Measurements from ENCODE around the gene PRSS38.

Gene PRSS38

GRCh38 chr1:227780101-227781044 is 35.1 kb upstream of the PRSS38 start:
- Histone ChIP-seq H3K9ac (ENCODE audit: low read length) (no peak overlapping the region), H3K36me3 (ENCODE audit: insufficient read depth, low read length) (peaks cover 13% of the 10 kb centered on the region), H3K4me3 (ENCODE audit: low read depth in 1 of 2, low read length in 2 of 2) (no peak overlapping the region), H3K27ac (ENCODE audit: low read depth, low read length) (no peak overlapping the region), H3K4me1 (ENCODE audit: insufficient read depth, low read length) (peaks cover 4% of the 10 kb centered on the region), H3K9me3 (ENCODE audit: low read length) (no peaks in the 10 kb centered on the region), H3K27me3 (ENCODE audit: control insufficient read depth in 1 of 2, insufficient read depth in 2 of 2, low read length in 2 of 2) (no peaks in the 10 kb centered on the region)

GRCh38 chr1:227781314-227781930 is 34.1 kb upstream of the PRSS38 start:
- Histone ChIP-seq H3K27me3 (ENCODE audit: control insufficient read depth in 1 of 2, insufficient read depth in 2 of 2, low read length in 2 of 2) (no peaks in the 10 kb centered on the region), H3K9me3 (ENCODE audit: low read length) (no peaks in the 10 kb centered on the region), H3K4me1 (ENCODE audit: insufficient read depth, low read length) (peaks cover 3% of the 10 kb centered on the region), H3K27ac (ENCODE audit: low read depth, low read length) (no peak overlapping the region), H3K36me3 (ENCODE audit: insufficient read depth, low read length) (peaks cover 13% of the 10 kb centered on the region), H3K9ac (ENCODE audit: low read length) (no peak overlapping the region), H3K4me3 (ENCODE audit: low read depth in 1 of 2, low read length in 2 of 2) (no peak overlapping the region)

GRCh38 chr1:227782226-227782625 is 33.2 kb upstream of the PRSS38 start:
- no peak overlapping the region for H3K27ac ChIP-seq (ENCODE audit: low read depth, low read length)
- peaks cover 11% of the 10 kb centered on the region for H3K4me1 ChIP-seq (ENCODE audit: insufficient read depth, low read length)
- H3K9me3 ChIP-seq (ENCODE audit: low read length): no peaks in the 10 kb centered on the region
- H3K9ac ChIP-seq (ENCODE audit: low read length): no peak overlapping the region
- no peaks in the 10 kb centered on the region for H3K27me3 ChIP-seq (ENCODE audit: control insufficient read depth in 1 of 2, insufficient read depth in 2 of 2, low read length in 2 of 2)
- peaks cover 13% of the 10 kb centered on the region for H3K36me3 ChIP-seq (ENCODE audit: insufficient read depth, low read length)
- H3K4me3 ChIP-seq (ENCODE audit: low read depth in 1 of 2, low read length in 2 of 2): no peak overlapping the region

- Histone ChIP-seq H3K27ac (ENCODE audit: low read depth, low read length) (no peak overlapping the region), H3K9me3 (ENCODE audit: low read length) (no peaks in the 10 kb centered on the region), H3K9ac (ENCODE audit: low read length) (no peak overlapping the region), H3K4me3 (ENCODE audit: low read depth in 1 of 2, low read length in 2 of 2) (no peak overlapping the region), H3K4me1 (ENCODE audit: insufficient read depth, low read length) (peaks cover 17% of the 10 kb centered on the region), H3K27me3 (ENCODE audit: control insufficient read depth in 1 of 2, insufficient read depth in 2 of 2, low read length in 2 of 2) (no peaks in the 10 kb centered on the region), H3K36me3 (ENCODE audit: insufficient read depth, low read length) (peaks cover 13% of the 10 kb centered on the region)
Measured at GRCh38 chr1:227785094-227785804, 30.2 kb upstream of the PRSS38 start.

GRCh38 chr1:227785805-227786671 is 29.4 kb upstream of the PRSS38 start:
- H3K9me3 ChIP-seq (ENCODE audit: low read length): no peaks in the 10 kb centered on the region
- H3K27me3 ChIP-seq (ENCODE audit: control insufficient read depth in 1 of 2, insufficient read depth in 2 of 2, low read length in 2 of 2): no peaks in the 10 kb centered on the region
- H3K9ac ChIP-seq (ENCODE audit: low read length): no peak overlapping the region
- H3K4me1 ChIP-seq (ENCODE audit: insufficient read depth, low read length): peaks cover 17% of the 10 kb centered on the region
- no peak overlapping the region for H3K4me3 ChIP-seq (ENCODE audit: low read depth in 1 of 2, low read length in 2 of 2)
- no peak overlapping the region for H3K27ac ChIP-seq (ENCODE audit: low read depth, low read length)
- peaks cover 7% of the 10 kb centered on the region for H3K36me3 ChIP-seq (ENCODE audit: insufficient read depth, low read length)

GRCh38 chr1:227786673-227787512 is 28.6 kb upstream of the PRSS38 start:
- H3K27ac ChIP-seq (ENCODE audit: low read depth, low read length): peak overlapping the region; percentile 73
- peaks cover 17% of the 10 kb centered on the region for H3K4me1 ChIP-seq (ENCODE audit: insufficient read depth, low read length)
- H3K36me3 ChIP-seq (ENCODE audit: insufficient read depth, low read length): peaks cover 6% of the 10 kb centered on the region
- peak overlapping the region; percentile 66 to 85 for H3K4me3 ChIP-seq (ENCODE audit: low read depth in 1 of 2, low read length in 2 of 2)
- no peaks in the 10 kb centered on the region for H3K9me3 ChIP-seq (ENCODE audit: low read length)
- H3K27me3 ChIP-seq (ENCODE audit: control insufficient read depth in 1 of 2, insufficient read depth in 2 of 2, low read length in 2 of 2): no peaks in the 10 kb centered on the region
- peak overlapping the region; percentile 60 for H3K9ac ChIP-seq (ENCODE audit: low read length)

- Histone ChIP-seq H3K4me3 (ENCODE audit: low read depth in 1 of 2, low read length in 2 of 2) (peak overlapping the region; percentile 66 to 85), H3K4me1 (ENCODE audit: insufficient read depth, low read length) (peaks cover 17% of the 10 kb centered on the region), H3K27ac (ENCODE audit: low read depth, low read length) (peak overlapping the region; percentile 73), H3K27me3 (ENCODE audit: control insufficient read depth in 1 of 2, insufficient read depth in 2 of 2, low read length in 2 of 2) (no peaks in the 10 kb centered on the region), H3K9me3 (ENCODE audit: low read length) (no peaks in the 10 kb centered on the region), H3K9ac (ENCODE audit: low read length) (peak overlapping the region; percentile 60), H3K36me3 (ENCODE audit: insufficient read depth, low read length) (no peaks in the 10 kb centered on the region)
Measured at GRCh38 chr1:227787513-227788270, 27.8 kb upstream of the PRSS38 start.

GRCh38 chr1:227788271-227789083 is 27.0 kb upstream of the PRSS38 start:
- peak overlapping the region; percentile 52 for H3K4me3 ChIP-seq (ENCODE audit: low read depth in 1 of 2, low read length in 2 of 2)
- H3K9me3 ChIP-seq (ENCODE audit: low read length): no peaks in the 10 kb centered on the region
- peaks cover 17% of the 10 kb centered on the region for H3K4me1 ChIP-seq (ENCODE audit: insufficient read depth, low read length)
- no peak overlapping the region for H3K9ac ChIP-seq (ENCODE audit: low read length)
- H3K27ac ChIP-seq (ENCODE audit: low read depth, low read length): peak overlapping the region; percentile 19
- no peaks in the 10 kb centered on the region for H3K36me3 ChIP-seq (ENCODE audit: insufficient read depth, low read length)
- H3K27me3 ChIP-seq (ENCODE audit: control insufficient read depth in 1 of 2, insufficient read depth in 2 of 2, low read length in 2 of 2): no peaks in the 10 kb centered on the region

Measured in muscle layer of colon (tissue), 2 donors.